GM11168 (cell line): Measurements from ENCODE around the gene AGBL3.

ENCODE experiments used
- in situ Hi-C: fragments of 300-500 bp; cut with MboI; formaldehyde crosslinking; loops from one replicate; pipeline ENCODE4 v1.12.0; 2022; ENCODE audit warnings: low sequenced_read_pairs; ENCODE audit not compliant: unreplicated experiment

The AGBL3 gene

DNA sequence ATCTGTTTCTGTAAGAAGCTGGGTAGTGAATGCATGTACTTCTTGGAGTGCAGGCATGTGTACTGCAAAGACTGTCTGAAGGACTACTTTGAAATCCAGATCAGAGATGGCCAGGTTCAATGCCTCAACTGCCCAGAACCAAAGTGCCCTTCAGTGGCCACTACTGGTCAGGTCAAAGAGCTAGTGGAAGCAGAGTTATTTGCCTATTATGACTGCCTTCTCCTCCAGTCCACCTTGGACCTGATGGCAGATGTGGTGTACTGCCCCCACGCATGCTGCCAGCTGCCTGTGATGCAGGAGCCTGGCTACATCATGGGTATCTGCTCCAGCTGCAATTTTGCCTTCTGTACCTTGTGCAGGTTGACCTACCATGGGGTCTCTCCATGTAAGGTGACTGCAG, 142.6 kb downstream of the AGBL3 start:
- in situ Hi-C loops = no loop called here

DNA sequence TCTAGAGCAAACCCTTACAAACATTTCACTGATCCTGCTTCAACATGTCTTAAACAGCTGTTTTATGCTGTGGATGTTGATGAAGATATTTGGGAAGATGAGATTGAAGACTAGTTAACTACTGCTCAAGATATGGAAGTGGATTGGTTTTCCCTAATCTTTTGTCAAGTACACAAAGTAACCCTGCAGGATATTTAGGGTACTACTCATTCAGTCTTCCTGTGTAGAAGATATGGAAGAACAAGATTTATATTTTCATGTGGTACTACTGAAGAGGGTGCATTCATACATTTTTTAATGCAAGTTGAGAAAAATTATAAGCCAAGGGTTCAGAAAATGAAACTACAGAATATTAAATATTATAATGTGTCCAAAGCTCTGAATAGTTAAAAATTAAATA, 143.3 kb downstream of the AGBL3 start:
- in situ Hi-C loops = no loop called here

DNA sequence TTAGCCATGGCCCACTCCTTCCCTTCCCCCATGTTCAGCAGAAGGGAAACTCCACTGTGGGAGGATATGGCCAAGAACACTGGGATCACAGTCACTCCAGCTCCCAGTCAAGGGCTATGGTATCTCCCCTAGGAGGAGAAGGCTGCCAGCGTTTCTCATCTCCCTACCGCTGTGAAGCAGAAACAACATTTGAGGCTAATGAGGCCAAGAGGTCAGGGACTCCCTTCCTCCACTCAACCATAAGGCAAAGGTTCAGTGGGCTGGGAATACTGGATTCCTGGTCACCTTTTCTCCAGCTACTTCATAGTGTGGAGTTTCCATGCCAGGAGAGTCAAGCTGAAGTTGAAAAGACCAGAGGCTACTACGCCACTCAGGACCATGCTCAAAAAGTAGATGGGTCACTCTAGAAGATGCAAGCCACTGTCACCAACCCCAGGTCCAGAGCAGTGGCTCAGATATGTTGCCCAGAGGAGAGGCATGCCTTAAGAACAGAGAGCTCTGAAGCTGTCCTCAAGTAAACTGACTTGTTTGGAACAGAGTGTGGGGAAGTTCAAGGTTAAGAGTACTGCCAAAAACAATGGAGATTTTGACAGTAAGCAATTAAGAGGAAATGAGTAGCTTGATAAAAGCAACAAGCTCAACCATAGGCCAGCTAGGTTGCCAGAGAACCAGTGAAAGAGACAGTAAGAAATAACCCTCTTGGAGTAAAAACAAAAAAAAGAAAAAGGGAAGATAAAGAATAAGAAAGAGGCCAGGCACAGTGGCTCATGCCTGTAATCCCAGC, 157.8 kb downstream of the AGBL3 start:
- in situ Hi-C loops = no loop called here

DNA sequence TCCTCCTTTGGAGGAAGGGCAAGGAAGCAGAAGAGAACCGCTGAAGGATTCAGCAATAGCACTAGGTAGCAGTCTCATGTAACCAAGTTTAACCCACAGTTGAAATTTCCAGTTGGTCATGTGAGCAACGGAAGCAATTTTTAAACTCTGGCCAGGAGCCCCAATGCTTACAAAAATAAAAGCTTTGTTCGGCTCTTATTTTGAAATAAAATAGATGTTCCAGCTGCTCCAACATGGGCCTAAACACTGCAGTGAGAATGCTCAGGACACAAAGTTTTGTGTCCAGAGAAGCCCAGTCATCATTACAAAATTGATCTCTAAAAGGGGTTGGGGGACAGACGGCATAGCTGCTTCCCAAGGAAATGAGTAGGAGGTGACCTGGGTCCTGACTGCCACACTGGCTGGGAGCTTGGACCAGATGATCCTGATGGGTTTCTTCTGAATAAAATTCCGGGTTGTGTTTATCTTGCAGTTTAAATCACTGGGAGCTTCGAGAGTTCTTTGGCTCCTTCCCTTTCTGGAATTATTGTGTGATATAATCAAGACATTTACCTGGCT, 161.1 kb downstream of the AGBL3 start:
- in situ Hi-C loops = no loop called here

DNA sequence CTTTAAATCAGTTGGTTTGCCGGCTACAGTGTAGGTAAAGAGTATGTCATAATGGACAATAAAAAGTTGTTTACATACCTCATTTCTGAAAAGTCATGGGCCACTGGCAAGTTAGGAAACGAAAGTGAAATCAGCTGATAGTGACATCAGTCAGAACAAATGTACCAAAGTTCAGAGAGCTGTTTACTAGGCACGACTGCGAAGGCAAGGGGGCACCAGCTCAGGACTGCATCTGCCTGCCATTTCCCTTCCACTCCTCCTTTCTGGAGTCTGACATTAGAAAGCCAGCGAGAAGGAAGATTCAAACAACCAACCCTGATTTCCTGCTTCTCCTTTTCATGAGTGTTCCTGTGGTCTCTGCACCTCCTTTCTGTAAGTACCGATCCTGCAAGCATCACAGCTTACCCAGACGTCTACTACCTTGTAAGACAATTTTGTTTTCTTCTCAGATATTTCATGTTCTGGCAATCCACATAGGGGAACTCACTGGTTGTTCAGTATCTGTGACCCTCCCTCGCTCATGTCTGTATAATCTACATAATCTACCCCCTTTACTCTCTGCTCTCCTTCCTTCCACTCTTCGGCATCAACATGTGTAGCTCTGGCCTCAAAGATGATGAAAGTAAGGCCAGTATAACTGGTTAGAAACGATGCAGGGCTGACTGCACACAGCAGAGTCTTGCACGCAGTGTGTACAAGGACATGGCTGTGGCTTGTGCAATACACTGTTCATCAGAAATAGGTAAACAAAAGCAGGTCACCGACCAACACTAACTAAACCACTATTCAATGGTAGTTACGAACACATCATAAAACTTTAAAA, 161.8 kb downstream of the AGBL3 start, which contains the start of gene TMEM140:
Gene TMEM140 (plus strand): TSS at position 174 of the 823 bp plus-strand sequence. CDS start 16,370 bp downstream, outside the sequence.
- in situ Hi-C loops = no loop called here

DNA sequence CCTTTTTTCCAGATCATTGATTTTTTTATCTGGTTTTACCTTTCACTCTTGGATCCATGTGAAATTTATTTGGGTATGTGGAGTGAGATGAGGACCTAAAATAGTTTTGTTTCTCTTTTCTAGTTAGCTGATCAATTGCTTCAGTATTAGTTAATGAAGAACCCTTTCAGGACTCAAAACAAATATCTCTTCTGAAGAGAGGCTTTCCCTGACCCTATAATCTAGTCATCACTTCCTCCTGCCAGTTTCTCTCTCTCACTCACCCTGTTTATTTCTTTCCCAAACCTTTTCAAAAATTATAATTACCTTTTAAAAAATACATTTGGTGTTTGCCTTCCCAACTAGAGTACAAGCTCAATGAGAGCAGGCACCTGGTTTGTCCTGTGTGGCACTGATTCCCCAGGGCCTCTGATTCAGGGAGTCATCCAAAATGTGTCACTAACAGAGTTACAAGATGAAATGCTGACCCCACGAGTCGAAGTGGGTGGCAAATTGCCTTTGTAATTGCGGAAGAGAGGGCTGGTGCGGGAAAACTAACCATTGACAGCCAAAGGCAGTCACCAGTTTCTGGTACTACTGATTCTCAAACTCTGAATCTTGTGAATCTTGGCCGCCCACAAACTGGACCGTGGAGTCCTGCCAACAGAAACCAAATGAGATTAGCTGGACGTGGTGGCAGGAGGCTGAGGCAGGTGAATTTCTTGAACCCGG, 163.9 kb downstream of the AGBL3 start:
- in situ Hi-C loops = loop anchor here (25.0 kb wide), 1 partner anchor 513 kb away; the partner anchor contains the start of gene BPGM

DNA sequence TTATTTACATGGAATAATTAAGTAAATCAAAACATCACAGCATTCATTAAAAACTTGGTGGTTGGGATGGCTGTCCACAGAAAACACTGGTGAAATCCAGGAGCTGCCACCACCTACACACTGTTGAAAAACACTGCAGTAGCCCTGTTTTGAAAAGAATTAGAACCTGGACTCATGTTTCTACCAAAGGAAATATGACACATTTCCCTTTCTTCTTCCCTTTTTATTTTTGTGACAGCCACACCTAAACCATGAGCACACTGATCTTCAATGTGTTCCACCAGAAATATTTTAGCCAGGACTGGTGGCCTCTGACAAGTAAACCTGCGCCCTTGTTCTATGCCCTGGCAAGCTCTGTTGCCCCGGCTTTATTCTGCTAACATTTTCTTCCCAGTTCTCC, 164.8 kb downstream of the AGBL3 start:
- in situ Hi-C loops = loop anchor here (25.0 kb wide), 1 partner anchor 514 kb away; the partner anchor contains the start of gene BPGM

DNA sequence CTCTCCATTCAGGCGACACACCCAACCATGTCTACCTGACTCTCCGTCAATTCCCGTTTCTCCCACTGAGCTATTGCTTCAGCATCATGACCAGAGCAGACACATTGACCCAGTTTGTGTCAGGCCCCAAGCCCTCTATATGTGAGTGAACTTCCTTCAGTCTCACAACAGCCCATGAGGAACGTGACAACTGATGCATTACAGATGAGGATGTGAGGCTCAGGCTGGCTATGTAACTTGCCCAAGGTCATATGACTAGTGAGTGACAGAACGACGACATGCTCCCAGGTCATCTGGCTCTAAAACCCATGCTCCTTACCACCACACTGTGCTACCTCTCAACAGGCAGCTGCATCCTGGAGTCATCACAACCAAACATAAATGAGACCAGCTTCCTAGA, 165.2 kb downstream of the AGBL3 start:
- in situ Hi-C loops = loop anchor here (25.0 kb wide), 1 partner anchor 514 kb away; the partner anchor contains the start of gene BPGM

DNA sequence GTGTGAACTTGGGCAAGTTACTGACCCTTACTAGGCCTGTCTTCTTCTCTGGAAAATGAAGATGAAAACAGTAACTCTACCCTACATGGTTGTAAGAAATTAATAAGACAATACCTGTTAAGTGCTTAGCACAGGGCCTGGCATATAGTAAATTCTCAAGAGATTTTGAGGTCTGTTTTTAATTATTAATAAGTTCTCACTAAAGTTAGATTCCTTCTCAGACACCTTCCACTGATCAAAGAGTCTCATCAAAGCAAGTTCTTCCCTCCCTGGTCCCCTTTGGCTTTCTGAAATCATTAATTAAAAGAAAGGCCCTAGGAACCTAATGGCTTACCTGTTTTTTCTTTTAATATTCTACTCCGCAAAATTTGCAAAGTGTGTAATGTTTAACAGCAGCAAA, 166.1 kb downstream of the AGBL3 start:
- in situ Hi-C loops = loop anchor here (25.0 kb wide), 1 partner anchor 515 kb away; the partner anchor contains the start of gene BPGM

DNA sequence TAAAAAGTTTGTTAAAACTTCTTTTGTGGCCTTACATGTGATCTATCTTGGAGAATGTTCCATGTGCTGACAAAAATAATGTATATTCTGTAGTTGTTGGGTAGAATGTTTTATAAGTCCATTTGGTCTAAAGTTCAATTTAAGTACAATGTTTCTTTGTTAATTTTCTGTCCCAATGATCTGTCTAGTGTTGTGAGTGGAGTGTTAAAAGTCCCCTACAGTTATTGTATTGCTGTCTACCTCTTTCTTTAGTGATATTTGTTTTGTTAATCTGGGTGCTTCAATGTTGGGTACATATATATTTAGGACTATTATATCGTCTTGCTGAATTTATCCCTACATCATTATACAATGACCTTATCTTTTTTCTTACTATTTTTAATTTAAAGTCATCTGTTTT, 168.4 kb downstream of the AGBL3 start:
- in situ Hi-C loops = loop anchor here (25.0 kb wide), 1 partner anchor 517 kb away; the partner anchor contains the start of gene BPGM

DNA sequence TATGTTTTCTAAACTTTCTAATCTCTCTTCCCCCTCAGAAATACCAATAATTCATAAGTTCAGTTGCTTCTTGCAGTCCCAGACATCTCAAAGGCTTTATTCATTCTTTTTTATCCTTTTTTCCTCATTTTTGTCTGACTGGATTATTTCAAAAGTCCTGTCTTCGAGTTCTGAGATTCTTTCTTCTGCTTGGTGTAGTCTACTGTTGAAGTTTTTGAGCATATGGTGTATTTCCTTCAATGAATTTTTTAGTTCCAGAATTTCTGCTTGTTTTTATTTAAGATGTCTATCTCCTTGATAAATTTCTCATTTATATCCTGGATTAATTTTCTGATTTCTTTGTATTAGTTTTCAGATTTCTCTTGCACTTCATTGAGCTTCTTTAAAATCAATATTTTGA, 170.0 kb downstream of the AGBL3 start:
- in situ Hi-C loops = loop anchor here (25.0 kb wide), 1 partner anchor 519 kb away; the partner anchor contains the start of gene BPGM

DNA sequence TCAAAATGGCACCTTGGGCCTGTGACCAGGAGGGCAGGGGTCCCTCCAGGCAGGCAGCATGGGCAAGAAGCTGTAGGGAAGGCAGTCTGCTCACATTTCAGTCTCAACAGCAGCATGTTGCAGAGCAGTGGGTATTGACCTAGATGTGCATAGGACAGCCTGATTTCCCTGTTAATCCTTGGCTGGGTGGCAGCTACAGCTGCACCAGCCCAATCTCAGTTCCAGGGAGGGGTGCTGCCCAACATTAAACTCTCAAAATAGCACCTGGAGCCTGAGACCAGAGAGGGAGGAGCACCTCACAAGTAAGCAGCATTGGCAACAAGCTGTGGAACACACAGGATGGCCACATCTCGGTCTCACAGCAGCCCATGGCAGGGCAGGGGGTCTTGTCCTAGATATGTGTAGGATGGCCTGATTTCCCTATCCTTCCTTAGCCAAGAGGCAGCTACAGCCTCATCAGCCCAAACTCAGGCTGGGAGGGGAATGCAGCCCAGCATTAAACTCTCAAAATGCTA, 171.9 kb downstream of the AGBL3 start:
- in situ Hi-C loops = loop anchor here (25.0 kb wide), 1 partner anchor 521 kb away; the partner anchor contains the start of gene BPGM

DNA sequence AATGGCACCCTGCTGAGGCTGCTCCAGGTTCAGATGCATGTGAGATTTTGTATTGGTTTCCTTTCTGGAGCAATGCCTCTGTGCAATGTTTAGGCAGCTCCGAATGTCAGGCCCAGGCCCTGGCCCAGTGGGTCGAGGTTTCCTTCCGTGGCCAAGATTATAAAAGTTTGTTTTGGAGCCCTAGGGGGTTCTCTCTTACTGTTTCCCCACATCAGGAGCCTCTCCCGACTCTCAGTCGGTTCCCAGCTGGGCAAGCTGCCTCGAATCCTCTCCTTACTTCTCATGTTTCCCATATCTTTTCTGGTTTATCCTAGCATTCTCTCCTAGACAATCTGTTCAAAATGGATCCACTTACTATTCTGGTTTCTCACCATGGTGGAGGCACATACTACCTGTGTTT, 172.6 kb downstream of the AGBL3 start:
- in situ Hi-C loops = loop anchor here (25.0 kb wide), 1 partner anchor 522 kb away; the partner anchor contains the start of gene BPGM

DNA sequence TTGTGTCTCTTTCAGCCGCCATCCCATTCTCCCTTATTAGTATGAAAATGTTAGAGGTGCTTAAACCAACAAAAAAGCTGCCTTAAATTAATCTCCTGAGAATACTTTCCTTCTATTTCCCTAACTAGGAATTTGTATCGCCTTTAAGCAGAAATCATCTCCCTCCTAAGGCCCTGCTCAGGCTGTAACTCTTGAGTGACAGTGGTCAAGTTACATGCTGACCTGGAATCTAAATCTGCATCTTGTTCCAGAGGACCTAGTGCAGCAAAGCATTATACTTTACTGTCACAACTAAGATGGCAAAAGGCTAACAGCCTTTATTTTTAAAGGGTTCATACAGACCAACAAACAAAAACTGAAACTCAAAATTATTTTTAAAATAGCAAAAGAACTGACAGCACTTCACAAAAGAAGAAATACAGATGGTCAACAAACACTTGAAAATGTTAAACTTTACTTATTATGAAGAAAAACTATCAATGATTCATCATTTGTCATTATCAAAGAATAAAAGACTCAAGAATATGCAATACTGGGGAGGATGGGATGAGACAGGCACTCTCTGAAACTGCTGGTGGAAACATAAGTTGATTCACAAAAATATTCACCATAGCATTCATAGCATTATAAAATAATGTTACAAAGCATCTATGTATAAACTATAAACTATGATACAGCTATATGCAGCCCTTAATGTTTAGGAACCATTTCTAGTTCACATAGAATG, 173.2 kb downstream of the AGBL3 start:
- in situ Hi-C loops = loop anchor here (25.0 kb wide), 1 partner anchor 522 kb away; the partner anchor contains the start of gene BPGM

DNA sequence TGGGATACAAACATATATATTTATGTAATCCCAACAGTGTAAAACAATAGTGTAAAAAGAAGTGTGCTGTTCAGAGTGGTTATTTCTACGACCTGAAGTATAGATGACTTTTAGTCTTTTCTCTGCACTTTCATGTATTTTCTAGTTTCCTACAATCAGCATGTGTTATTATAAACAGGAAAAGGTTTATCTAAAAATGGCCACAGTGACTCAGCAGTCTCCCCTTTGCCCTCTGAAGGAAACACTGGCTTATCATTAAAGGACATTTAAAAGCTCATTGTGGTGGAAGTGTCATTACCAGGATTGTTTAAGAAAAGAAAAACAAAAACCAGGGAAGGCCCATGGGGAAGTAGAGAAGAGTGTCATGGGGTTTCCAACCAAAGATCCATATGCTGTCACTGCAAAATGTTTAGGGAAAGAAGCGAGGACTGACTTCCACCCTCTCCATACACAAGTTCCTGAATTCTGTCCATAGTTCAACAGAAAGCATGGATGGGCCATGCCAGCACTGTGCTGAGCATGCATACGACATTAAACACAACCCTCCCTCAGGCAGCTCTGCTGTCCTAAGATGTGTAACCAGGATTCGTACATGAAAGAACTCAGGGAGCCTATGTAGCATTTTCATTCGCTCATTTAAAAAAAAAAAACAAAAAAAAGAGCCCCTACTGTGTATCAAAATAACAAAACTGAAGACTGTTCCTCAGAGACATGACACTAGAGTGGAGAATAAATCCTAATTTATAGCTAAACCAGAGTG, 174.0 kb downstream of the AGBL3 start:
- in situ Hi-C loops = loop anchor here (25.0 kb wide), 1 partner anchor 523 kb away; the partner anchor contains the start of gene BPGM

DNA sequence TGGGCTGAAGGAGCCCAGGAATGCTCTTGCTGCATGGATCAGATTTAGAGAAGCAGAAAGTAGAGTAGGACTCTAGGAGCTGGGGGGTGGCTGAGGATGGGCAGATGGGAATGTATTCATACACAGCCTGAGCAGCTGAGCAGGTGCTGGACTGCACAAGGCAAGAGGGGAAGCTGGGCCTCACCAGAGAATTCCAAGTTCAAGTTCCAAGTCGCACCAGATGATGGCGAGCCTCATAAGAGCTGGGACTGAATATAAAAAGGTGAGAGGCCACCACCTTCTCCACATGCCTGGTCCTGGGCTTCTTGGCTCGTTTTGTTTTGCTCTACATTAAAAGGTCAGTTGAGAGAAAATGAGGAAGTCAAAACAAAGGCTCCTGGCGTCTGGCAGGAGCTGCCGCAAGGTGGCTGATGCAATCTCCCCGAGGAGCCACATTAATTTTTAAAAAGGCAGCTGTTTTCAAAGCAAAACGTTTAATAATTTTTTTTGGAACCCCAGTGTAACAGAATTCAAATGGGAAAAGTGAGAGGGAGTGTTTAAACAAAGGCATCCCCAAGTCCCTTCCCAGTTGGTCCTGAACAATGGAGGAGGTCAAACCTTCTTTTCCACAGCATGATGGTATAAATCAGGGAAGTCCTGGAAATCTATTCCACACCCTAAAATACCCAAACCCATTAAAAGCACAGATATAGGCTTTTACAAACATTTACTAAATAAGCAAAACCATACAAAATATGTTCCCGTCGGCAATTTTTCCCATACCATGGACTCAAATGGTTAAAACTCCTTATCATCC, 174.7 kb downstream of the AGBL3 start:
- in situ Hi-C loops = loop anchor here (25.0 kb wide), 1 partner anchor 524 kb away; the partner anchor contains the start of gene BPGM

DNA sequence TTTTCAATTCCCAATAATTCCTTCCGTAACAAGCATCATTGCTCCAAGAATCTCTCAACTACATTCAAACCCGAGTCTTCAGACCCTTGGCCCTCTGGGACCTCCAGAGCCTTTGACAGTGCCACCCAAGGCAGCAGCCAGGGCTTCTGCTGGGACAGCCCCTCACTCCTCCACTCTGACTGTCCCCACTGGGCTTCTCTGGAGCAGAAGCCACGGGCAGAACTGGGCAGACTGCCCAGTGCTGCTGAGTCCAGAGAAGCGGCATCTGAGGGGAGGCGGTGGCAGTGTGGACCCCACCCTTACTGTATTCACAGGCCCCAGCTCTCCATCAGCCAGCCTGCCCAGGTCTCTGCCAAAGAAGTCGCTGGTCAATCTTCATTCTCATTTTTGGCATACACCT, 175.4 kb downstream of the AGBL3 start:
- in situ Hi-C loops = loop anchor here (25.0 kb wide), 1 partner anchor 524 kb away; the partner anchor contains the start of gene BPGM
